ENCODE measurements around the gene TMEM108.

The TMEM108 gene

DNA sequence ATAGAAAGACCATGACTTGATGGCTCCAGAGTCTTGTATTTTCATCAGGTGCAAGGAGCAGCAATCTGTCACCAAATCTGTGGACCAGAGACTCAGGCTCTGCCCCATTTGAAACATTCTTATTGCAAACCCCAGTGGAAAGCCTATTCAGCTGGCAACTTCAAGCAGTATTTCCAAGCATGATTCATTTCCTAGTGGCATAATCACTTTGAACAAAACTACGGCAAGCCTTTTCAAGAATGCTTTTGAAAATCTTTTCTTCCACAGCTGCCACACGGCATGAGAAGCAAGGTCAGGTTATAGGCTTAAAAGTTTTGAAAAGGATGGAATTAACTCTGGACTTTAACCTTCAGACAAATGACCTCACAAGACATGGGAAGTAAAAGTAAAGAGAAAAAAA is 239.6 kb downstream of the TMEM108 start:
- Histone ChIP-seq H3K9ac (ENCODE audit: low read length) (no peak overlapping the region), H3K27me3 (replicated peaks; ENCODE audit: control insufficient read depth, insufficient read depth, low read length) (no peaks in the 10 kb centered on the region), H3K9me3 (ENCODE audit: control insufficient read depth, low read length) (no peaks in the 10 kb centered on the region), H3K4me1 (ENCODE audit: control insufficient read depth, insufficient read depth, low read length) (no peaks in the 10 kb centered on the region), H3K36me3 (ENCODE audit: control insufficient read depth, insufficient read depth, low read length, severe bottlenecking) (no peaks in the 10 kb centered on the region), H3K4me3 (ENCODE audit: low read length) (no peak overlapping the region)
- DNase-seq (ENCODE audit: low read depth), result peak; percentile 40

DNA sequence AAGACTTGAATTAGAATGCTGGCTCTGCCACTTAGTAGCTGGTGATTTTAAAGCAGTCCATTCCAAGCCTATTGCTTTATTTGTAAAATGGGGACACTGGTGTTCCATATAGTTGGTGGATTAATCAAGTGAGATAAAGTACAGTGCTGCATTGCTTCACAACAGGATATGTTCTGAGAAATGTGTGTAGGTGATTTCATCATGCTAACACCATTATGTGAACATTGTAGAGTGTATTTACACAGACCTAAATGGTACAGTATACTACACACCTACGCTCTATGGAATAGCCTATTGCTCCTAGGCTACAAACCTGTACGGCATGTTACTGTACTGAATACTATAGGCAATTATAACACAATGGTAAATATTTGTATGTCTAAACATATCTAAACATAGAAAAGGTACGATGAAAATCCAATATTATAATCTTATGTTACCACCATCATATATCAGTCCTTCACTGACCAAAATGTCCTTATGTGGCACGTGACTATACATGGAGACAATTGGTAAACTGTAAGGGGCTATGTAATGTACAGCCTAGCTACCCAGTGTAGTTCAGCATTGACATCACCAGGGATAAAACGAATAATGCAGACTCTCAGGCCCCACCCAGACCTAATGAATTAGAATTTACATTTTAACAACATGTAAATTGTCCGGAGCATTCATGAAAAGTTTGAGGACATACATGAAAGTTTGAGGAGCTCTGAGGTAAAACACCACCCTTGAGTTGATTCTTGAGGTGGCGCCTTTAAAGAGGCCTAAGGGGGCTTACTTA is 240.3 kb downstream of the TMEM108 start:
- H3K4me3 ChIP-seq (ENCODE audit: low read length), result no peak overlapping the region
- H3K4me1 ChIP-seq (ENCODE audit: control insufficient read depth, insufficient read depth, low read length), result no peaks in the 10 kb centered on the region
- H3K27me3 ChIP-seq (replicated peaks; ENCODE audit: control insufficient read depth, insufficient read depth, low read length), result no peaks in the 10 kb centered on the region
- no peaks in the 10 kb centered on the region for H3K9me3 ChIP-seq (ENCODE audit: control insufficient read depth, low read length)
- no peak overlapping the region for H3K9ac ChIP-seq (ENCODE audit: low read length)
- no peak for DNase-seq (ENCODE audit: low read depth)
- no peaks in the 10 kb centered on the region for H3K36me3 ChIP-seq (ENCODE audit: control insufficient read depth, insufficient read depth, low read length, severe bottlenecking)

DNA sequence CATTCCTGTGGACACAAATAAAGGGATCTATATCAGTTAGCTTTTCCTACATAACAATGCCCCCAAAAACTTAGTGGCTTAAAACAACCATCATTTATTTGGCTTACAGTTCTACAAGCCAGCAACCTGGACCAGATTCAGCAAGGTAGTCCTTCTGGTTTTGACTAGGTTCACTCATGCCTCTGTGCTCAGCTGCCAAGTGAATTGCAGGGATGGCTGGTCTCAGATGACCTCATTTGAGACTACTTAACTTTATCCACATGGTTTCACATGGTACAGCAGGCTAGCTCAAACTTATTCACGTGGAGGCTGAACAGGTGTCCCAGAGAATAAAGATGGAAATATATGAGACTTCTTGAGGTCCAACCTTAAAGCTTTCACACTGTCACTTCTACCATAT is 242.4 kb downstream of the TMEM108 start:
- Histone ChIP-seq H3K36me3 (ENCODE audit: control insufficient read depth, insufficient read depth, low read length, severe bottlenecking) (no peaks in the 10 kb centered on the region), H3K9ac (ENCODE audit: low read length) (no peak overlapping the region), H3K4me1 (ENCODE audit: control insufficient read depth, insufficient read depth, low read length) (no peaks in the 10 kb centered on the region), H3K27me3 (replicated peaks; ENCODE audit: control insufficient read depth, insufficient read depth, low read length) (no peaks in the 10 kb centered on the region), H3K9me3 (ENCODE audit: control insufficient read depth, low read length) (no peaks in the 10 kb centered on the region), H3K4me3 (ENCODE audit: low read length) (no peak overlapping the region)
- no peak for DNase-seq (ENCODE audit: low read depth)

DNA sequence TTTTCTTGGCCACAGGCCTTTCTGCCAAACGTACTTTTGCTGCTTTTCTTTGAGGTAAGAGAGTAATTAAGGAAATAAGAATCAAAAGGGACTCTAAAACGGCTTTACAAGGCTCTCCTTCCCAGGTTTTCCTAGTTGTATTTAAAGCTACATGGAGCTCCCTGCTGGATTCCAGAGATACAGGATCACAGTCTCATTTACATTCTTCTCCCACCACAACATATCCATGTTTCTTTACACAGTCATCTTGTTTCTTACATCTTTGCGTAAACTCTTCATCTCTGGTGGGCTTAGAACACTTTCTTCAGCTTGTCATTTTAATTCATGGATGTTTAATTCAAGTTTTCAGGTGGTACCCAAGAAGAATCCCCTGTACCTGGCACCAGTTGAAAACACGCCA is 244.0 kb downstream of the TMEM108 start:
- Histone ChIP-seq H3K27me3 (replicated peaks; ENCODE audit: control insufficient read depth, insufficient read depth, low read length) (no peaks in the 10 kb centered on the region), H3K36me3 (ENCODE audit: control insufficient read depth, insufficient read depth, low read length, severe bottlenecking) (no peaks in the 10 kb centered on the region), H3K9ac (ENCODE audit: low read length) (no peak overlapping the region), H3K4me3 (ENCODE audit: low read length) (no peak overlapping the region), H3K4me1 (ENCODE audit: control insufficient read depth, insufficient read depth, low read length) (no peaks in the 10 kb centered on the region), H3K9me3 (ENCODE audit: control insufficient read depth, low read length) (no peaks in the 10 kb centered on the region)
- DNase-seq (ENCODE audit: low read depth), result peak; percentile 24

DNA sequence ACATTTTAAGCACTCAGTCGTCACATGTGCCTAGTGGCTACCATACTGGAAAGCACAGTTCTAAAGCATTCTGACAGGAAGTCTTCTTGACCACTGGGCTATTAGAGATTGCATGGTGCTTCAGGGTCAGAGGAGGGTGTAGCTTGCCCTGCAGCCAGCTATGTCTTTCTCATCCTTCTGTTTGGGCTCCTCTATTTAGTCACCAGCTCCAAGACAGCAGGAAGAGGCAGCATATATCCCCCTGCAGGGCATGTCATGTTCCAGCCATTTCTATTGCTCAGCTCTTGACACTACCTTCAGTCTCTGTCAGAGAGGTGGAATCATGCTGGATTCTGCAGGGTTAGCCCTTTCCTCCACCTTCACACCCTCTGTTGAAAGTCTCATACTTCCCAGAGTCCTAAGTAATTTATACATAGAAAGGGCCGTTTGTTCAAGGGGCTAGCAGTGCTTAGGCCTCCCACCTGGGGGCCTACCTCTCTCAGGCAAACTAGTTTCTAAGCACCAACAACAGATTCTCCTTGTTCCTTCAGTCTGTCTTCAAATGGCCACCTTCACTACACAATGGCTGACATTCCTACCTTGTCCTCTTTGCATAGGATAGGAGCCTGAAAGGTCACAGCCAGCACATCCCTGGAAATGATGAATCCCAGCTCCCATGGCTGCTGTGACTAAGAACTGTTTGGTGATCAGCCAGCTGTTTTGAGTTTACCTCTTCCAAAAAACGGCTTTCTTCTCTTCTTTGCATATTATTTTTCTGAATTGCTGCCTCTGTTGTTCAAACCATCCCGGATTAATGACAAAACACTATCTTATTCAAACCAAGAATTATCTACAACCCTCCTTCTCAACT is 246.0 kb downstream of the TMEM108 start:
- H3K9me3 ChIP-seq (ENCODE audit: control insufficient read depth, low read length), result no peaks in the 10 kb centered on the region
- H3K4me3 ChIP-seq (ENCODE audit: low read length), result no peak overlapping the region
- H3K36me3 ChIP-seq (ENCODE audit: control insufficient read depth, insufficient read depth, low read length, severe bottlenecking), result no peaks in the 10 kb centered on the region
- no peak for DNase-seq (ENCODE audit: low read depth)
- H3K27me3 ChIP-seq (replicated peaks; ENCODE audit: control insufficient read depth, insufficient read depth, low read length), result no peaks in the 10 kb centered on the region
- H3K9ac ChIP-seq (ENCODE audit: low read length), result no peak overlapping the region
- no peaks in the 10 kb centered on the region for H3K4me1 ChIP-seq (ENCODE audit: control insufficient read depth, insufficient read depth, low read length)

DNA sequence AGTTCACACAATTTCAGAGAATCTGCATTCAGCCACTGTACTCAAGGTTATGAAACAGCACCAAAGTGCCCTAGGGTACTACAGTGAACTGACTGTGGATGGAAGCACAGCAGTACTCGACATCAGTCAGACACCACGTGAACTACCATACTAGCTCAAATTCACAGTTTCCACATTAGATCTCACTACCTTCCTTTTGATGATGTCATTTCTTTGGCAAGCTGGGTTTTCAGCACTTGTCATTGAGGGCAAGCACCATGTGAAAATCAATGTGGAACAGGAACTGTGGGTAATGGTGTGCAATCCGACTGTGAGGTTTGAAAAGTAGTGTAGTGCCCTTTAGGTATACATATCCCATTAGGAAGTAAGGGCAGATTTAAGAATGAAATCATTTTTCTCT is 251.1 kb downstream of the TMEM108 start:
- no peak for DNase-seq (ENCODE audit: low read depth)
- no peaks in the 10 kb centered on the region for H3K36me3 ChIP-seq (ENCODE audit: control insufficient read depth, insufficient read depth, low read length, severe bottlenecking)
- no peaks in the 10 kb centered on the region for H3K27me3 ChIP-seq (replicated peaks; ENCODE audit: control insufficient read depth, insufficient read depth, low read length)
- H3K4me3 ChIP-seq (ENCODE audit: low read length), result no peak overlapping the region
- H3K9ac ChIP-seq (ENCODE audit: low read length), result no peak overlapping the region
- H3K4me1 ChIP-seq (ENCODE audit: control insufficient read depth, insufficient read depth, low read length), result no peaks in the 10 kb centered on the region
- H3K9me3 ChIP-seq (ENCODE audit: control insufficient read depth, low read length), result no peaks in the 10 kb centered on the region

DNA sequence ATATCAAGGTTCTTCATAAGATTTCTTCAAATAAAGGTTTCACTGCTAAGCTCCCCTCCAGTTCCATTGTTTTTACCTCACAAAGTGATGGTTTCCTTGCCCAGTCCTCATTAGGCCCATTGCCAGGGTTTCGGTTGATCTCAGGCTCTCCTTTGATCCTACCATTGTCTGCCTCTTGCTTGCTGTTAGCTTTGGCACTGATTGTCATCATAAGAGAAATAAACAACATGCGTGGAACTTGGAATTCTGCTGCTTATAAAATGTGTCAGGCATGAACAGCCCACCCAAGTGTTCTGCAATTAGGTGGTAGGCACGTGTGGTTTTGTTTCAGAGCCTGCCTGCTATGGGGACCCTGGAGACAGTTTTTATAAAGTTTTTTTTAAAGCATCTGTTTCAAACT is 254.1 kb downstream of the TMEM108 start:
- no peak for DNase-seq (ENCODE audit: low read depth)
- no peaks in the 10 kb centered on the region for H3K27me3 ChIP-seq (replicated peaks; ENCODE audit: control insufficient read depth, insufficient read depth, low read length)
- H3K4me3 ChIP-seq (ENCODE audit: low read length), result no peak overlapping the region
- no peaks in the 10 kb centered on the region for H3K4me1 ChIP-seq (ENCODE audit: control insufficient read depth, insufficient read depth, low read length)
- no peaks in the 10 kb centered on the region for H3K9me3 ChIP-seq (ENCODE audit: control insufficient read depth, low read length)
- no peaks in the 10 kb centered on the region for H3K36me3 ChIP-seq (ENCODE audit: control insufficient read depth, insufficient read depth, low read length, severe bottlenecking)
- H3K9ac ChIP-seq (ENCODE audit: low read length), result no peak overlapping the region

DNA sequence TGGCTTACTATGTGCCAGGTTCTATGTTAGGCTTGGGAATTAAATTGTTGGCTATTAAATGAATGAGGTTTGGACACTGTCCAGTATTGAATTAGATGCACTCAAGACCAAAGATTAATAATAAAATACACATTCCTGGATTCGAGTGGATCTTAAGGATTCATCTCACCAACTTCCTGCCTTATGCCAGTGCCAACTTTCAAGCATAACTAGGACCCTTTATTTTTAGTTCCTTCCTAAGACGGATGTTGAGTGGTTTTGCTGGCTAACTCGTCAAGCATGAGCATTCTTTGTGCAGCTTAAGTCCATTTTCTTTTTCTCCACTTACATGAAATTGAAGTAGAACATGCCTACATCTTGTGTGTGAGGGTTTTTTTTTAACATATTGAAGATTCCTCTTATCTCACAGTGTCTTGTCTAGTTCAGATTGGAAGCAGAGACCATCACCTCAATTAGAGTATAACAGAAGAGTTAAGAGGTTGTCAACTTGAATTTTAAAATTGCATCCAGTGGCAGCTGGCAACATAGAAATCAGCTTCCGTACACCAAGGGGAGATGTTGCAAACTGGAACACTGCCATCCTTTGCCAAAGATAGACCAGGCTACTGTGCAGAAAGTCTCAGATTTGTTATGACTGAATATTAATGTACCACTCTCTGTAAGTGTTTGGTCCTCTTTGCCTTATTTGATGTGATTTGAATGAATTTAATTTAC is 255.4 kb downstream of the TMEM108 start:
- Histone ChIP-seq H3K9me3 (ENCODE audit: control insufficient read depth, low read length) (no peaks in the 10 kb centered on the region), H3K4me1 (ENCODE audit: control insufficient read depth, insufficient read depth, low read length) (no peaks in the 10 kb centered on the region), H3K9ac (ENCODE audit: low read length) (no peak overlapping the region), H3K4me3 (ENCODE audit: low read length) (no peak overlapping the region), H3K27me3 (replicated peaks; ENCODE audit: control insufficient read depth, insufficient read depth, low read length) (no peaks in the 10 kb centered on the region), H3K36me3 (ENCODE audit: control insufficient read depth, insufficient read depth, low read length, severe bottlenecking) (no peaks in the 10 kb centered on the region)
- DNase-seq (ENCODE audit: low read depth), result no peak

DNA sequence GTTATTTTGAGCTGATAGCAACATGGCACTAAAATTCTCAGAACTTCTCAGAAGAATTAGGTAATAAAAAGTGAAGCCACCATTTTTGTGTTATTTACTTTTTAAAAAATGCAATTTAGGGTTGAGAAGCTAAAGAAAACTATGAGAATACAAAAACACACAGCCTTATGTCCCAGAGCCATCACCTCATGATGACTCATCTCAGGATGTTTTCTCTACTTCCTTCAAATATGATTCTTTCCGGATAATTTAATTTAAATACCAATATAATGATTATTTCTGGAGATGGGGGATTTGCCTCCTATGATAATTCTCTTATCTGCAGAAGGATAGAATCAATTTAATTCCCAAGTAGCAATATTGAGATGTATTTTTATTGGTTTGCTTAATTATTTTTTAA is 256.1 kb downstream of the TMEM108 start:
- Histone ChIP-seq H3K4me3 (ENCODE audit: low read length) (no peak overlapping the region), H3K27me3 (replicated peaks; ENCODE audit: control insufficient read depth, insufficient read depth, low read length) (peaks cover under 1% of the 10 kb centered on the region), H3K9ac (ENCODE audit: low read length) (no peak overlapping the region), H3K4me1 (ENCODE audit: control insufficient read depth, insufficient read depth, low read length) (no peaks in the 10 kb centered on the region), H3K36me3 (ENCODE audit: control insufficient read depth, insufficient read depth, low read length, severe bottlenecking) (no peaks in the 10 kb centered on the region), H3K9me3 (ENCODE audit: control insufficient read depth, low read length) (no peaks in the 10 kb centered on the region)
- DNase-seq (ENCODE audit: low read depth), result peak; percentile 17

DNA sequence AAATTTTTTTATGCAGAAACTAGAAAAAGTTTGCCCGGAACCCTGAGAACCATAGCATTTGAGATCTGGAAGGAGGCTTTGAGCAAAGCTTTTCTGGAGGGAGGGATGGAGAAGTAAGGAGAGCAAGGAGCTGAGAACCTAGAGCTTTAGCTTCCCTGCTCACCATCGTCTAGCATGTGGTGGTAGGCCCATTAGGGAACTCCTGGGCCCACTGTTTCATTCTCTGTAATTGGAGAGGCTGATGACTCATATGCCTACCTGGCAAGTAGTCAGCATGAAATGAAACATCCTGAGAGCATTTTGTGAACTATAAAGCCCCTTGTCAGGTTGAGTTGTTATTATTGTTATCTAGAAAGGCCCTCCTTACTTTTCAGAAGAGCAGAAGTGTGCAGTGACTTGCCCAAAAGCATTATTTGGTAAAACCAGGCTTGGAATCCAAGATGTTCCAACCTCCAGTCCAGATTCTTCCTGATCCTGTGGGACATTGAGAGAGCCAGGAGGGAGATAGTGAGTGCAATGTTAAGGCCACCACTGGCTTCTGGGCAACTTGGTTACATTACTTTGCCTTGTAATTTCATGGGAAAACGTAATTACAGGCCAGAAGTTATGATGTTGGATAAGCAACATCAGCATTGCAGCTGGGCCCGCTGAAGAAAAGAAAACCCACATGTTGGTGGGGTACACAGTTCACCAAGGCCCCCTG is 257.2 kb downstream of the TMEM108 start:
- peak; percentile 42 for DNase-seq (ENCODE audit: low read depth)
- no peak overlapping the region for H3K9ac ChIP-seq (ENCODE audit: low read length)

More for the DNA sequence above, 257.2 kb downstream of the TMEM108 start:
- Histone ChIP-seq H3K4me1 (ENCODE audit: control insufficient read depth, insufficient read depth, low read length) (no peaks in the 10 kb centered on the region), H3K4me3 (ENCODE audit: low read length) (no peak overlapping the region), H3K36me3 (ENCODE audit: control insufficient read depth, insufficient read depth, low read length, severe bottlenecking) (no peaks in the 10 kb centered on the region), H3K9me3 (ENCODE audit: control insufficient read depth, low read length) (no peaks in the 10 kb centered on the region), H3K27me3 (replicated peaks; ENCODE audit: control insufficient read depth, insufficient read depth, low read length) (peaks cover 3% of the 10 kb centered on the region)

All from adipocyte (in vitro differentiated cells).